ENCODE results near the gene RAB11FIP3. TPM values are rescaled to one million over a fixed set of nuclear protein-coding genes. Genes with fewer than 3 reads are reported as not detected.
A peak's percentile ranks its signal among the peaks of the same experiment; 100 is the strongest.

The RAB11FIP3 gene
- total and polyA plus RNA-seq, 2 of the 13 experiments (the other 11 are each of a cell fraction or from before 2014, with no cell fraction given), result 34.3 to 57.6 TPM

DNA sequence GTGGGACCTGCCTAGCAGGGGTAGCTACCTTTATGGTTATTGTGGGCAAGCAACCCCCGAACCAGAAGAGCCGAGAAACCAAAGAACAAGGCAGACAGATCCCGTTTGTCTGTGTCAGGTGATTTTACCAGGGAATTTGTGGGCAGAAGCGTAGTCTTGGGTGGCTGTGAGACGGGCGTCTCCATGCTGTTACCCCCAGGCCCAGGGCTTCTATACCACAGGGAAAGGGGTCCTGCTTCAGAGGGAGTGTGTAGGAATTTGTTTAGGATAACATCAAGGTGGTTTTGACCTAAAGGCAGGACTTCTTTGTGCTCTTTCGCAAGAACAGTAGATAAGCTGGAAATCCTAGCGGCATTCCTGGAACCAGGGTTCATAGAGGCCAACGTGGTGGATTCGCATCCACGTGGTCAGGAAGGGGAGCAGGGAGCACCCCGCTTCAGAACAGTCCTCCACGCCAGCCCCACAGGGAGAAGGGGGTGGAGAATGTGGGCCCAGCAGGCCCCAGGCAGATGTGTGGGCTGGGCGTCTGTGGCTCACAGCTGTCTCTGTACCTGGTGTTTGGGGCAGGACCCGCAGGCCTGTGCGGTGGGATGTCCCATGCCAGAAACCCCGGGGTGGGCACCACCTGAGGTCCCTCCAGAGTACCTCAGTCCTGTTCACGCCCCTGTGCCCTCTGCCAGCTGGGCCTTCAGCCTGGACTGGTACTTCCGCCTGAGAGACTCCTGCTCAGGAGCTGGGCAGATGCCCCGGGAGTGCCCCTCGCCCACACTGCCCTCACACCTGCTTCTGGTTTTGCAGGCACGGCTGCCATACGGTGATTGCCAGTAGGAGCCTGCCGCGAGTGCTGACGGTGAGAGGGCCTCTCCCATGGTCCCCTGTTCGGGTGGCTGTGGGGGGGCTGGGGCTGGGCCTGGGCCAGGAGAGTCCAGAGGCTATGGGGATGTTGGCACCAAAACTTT, 19.6 kb upstream of the RAB11FIP3 start (continued):
- TF ChIP-seq, protein P1, sequence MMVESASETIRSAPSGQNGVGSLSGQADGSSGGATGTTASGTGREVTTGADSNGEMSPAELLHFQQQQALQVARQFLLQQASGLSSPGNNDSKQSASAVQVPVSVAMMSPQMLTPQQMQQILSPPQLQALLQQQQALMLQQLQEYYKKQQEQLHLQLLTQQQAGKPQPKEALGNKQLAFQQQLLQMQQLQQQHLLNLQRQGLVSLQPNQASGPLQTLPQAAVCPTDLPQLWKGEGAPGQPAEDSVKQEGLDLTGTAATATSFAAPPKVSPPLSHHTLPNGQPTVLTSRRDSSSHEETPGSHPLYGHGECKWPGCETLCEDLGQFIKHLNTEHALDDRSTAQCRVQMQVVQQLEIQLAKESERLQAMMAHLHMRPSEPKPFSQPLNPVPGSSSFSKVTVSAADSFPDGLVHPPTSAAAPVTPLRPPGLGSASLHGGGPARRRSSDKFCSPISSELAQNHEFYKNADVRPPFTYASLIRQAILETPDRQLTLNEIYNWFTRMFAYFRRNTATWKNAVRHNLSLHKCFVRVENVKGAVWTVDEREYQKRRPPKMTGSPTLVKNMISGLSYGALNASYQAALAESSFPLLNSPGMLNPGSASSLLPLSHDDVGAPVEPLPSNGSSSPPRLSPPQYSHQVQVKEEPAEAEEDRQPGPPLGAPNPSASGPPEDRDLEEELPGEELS (CRISPR knock-in tag; IDR thresholded peaks at IDR 0.05), result peak; percentile 66
- TF ChIP-seq SRSF4 (IDR thresholded peaks at IDR 0.05; ENCODE audit: low read depth, low read length, poor library complexity, severe bottlenecking), result no peak
- no peak for TF ChIP-seq ZNF552 (CRISPR knock-in tag; IDR thresholded peaks at IDR 0.05; ENCODE audit: borderline replicate concordance)
- no peak for TF ChIP-seq PCBP1 (IDR thresholded peaks at IDR 0.05; ENCODE audit: borderline replicate concordance, low read depth, low read length)
- no peak for TF ChIP-seq ATF1 (CRISPR knock-in tag; IDR thresholded peaks at IDR 0.05)
- no peak for TF ChIP-seq ZNF598 (CRISPR knock-in tag; IDR thresholded peaks at IDR 0.05; ENCODE audit: borderline replicate concordance)
- TF ChIP-seq, protein P2, sequence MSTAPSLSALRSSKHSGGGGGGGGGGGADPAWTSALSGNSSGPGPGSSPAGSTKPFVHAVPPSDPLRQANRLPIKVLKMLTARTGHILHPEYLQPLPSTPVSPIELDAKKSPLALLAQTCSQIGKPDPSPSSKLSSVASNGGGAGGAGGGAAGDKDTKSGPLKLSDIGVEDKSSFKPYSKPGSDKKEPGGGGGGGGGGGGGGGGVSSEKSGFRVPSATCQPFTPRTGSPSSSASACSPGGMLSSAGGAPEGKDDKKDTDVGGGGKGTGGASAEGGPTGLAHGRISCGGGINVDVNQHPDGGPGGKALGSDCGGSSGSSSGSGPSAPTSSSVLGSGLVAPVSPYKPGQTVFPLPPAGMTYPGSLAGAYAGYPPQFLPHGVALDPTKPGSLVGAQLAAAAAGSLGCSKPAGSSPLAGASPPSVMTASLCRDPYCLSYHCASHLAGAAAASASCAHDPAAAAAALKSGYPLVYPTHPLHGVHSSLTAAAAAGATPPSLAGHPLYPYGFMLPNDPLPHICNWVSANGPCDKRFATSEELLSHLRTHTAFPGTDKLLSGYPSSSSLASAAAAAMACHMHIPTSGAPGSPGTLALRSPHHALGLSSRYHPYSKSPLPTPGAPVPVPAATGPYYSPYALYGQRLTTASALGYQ (CRISPR knock-in tag; IDR thresholded peaks at IDR 0.05), result peak; percentile 86
- peak; percentile 88 for TF ChIP-seq ZNF350 (CRISPR knock-in tag; IDR thresholded peaks at IDR 0.05; ENCODE audit: borderline replicate concordance, low read depth)
- TF ChIP-seq ZNF17 (CRISPR knock-in tag; IDR thresholded peaks at IDR 0.05), result no peak
- TF ChIP-seq HOXA3 (CRISPR knock-in tag; IDR thresholded peaks at IDR 0.05), result peak; percentile 79; the same call in 1 of the 2 replicates
- TF ChIP-seq, protein P3, sequence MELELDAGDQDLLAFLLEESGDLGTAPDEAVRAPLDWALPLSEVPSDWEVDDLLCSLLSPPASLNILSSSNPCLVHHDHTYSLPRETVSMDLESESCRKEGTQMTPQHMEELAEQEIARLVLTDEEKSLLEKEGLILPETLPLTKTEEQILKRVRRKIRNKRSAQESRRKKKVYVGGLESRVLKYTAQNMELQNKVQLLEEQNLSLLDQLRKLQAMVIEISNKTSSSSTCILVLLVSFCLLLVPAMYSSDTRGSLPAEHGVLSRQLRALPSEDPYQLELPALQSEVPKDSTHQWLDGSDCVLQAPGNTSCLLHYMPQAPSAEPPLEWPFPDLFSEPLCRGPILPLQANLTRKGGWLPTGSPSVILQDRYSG (CRISPR knock-in tag; IDR thresholded peaks at IDR 0.05), result no peak
- TF ChIP-seq, protein P4, sequence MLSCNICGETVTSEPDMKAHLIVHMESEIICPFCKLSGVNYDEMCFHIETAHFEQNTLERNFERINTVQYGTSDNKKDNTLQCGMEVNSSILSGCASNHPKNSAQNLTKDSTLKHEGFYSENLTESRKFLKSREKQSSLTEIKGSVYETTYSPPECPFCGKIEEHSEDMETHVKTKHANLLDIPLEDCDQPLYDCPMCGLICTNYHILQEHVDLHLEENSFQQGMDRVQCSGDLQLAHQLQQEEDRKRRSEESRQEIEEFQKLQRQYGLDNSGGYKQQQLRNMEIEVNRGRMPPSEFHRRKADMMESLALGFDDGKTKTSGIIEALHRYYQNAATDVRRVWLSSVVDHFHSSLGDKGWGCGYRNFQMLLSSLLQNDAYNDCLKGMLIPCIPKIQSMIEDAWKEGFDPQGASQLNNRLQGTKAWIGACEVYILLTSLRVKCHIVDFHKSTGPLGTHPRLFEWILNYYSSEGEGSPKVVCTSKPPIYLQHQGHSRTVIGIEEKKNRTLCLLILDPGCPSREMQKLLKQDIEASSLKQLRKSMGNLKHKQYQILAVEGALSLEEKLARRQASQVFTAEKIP (CRISPR knock-in tag; IDR thresholded peaks at IDR 0.05; ENCODE audit: borderline replicate concordance), result no peak
- no peak for TF ChIP-seq CBX1 (IDR thresholded peaks at IDR 0.05; ENCODE audit: low read depth)
- TF ChIP-seq ZFYVE20 (CRISPR knock-in tag; IDR thresholded peaks at IDR 0.05; ENCODE audit: borderline replicate concordance, low read depth), result no peak
- TF ChIP-seq PLRG1 (conservative IDR thresholded peaks at IDR 0.05), result no peak
- TF ChIP-seq, protein P5, sequence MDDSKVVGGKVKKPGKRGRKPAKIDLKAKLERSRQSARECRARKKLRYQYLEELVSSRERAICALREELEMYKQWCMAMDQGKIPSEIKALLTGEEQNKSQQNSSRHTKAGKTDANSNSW (CRISPR knock-in tag; IDR thresholded peaks at IDR 0.05; ENCODE audit: borderline replicate concordance), result no peak
- TF ChIP-seq CAMTA2 (CRISPR knock-in tag; IDR thresholded peaks at IDR 0.05; ENCODE audit: borderline replicate concordance), result no peak
- TF ChIP-seq, protein P6, sequence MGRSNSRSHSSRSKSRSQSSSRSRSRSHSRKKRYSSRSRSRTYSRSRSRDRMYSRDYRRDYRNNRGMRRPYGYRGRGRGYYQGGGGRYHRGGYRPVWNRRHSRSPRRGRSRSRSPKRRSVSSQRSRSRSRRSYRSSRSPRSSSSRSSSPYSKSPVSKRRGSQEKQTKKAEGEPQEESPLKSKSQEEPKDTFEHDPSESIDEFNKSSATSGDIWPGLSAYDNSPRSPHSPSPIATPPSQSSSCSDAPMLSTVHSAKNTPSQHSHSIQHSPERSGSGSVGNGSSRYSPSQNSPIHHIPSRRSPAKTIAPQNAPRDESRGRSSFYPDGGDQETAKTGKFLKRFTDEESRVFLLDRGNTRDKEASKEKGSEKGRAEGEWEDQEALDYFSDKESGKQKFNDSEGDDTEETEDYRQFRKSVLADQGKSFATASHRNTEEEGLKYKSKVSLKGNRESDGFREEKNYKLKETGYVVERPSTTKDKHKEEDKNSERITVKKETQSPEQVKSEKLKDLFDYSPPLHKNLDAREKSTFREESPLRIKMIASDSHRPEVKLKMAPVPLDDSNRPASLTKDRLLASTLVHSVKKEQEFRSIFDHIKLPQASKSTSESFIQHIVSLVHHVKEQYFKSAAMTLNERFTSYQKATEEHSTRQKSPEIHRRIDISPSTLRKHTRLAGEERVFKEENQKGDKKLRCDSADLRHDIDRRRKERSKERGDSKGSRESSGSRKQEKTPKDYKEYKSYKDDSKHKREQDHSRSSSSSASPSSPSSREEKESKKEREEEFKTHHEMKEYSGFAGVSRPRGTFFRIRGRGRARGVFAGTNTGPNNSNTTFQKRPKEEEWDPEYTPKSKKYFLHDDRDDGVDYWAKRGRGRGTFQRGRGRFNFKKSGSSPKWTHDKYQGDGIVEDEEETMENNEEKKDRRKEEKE (IDR thresholded peaks at IDR 0.05), result no peak
